Hepatocyte (in vitro differentiated cells): Measurements from ENCODE around the gene KAZALD1.
A peak's percentile ranks its signal among the peaks of the same experiment; 100 is the strongest.

ENCODE experiments used
- CTCF ChIP-seq: fragments of 200-600 bp; sonication (generic); IDR thresholded peaks from 2 replicates; pipeline ENCODE4 v1.5.1; 2016; ENCODE audit warnings: antibody characterized with exemption, mild to moderate bottlenecking; ENCODE audit not compliant: poor library complexity
- EZH2phosphoT487 ChIP-seq: fragments of 200-600 bp; sonication (generic); IDR thresholded peaks from one replicate; pipeline ENCODE4 v1.6.1; 2018; ENCODE audit warnings: antibody characterized with exemption, mild to moderate bottlenecking, low read depth, moderate library complexity; ENCODE audit not compliant: unreplicated experiment, severe bottlenecking

- peak; percentile 93 for TF ChIP-seq CTCF
- TF ChIP-seq EZH2phosphoT487, result no peak
Observed at GRCh38 chr10:101067356-101068083, 5.7 kb downstream of the KAZALD1 start.
